VCaP (cell line): Measurements from ENCODE around the gene CD55.
"Not testable (repeated sequence)": the region's sequence is repeated elsewhere in the genome, so short reads cannot be mapped to it uniquely, and the experiment has no call there.

Source experiments
- H3K27ac ChIP-seq: fragments of 450-650 bp; 2 replicates; pipeline ENCODE4 v1.5.1; 2017
- CTCF ChIP-seq: fragments of 450-650 bp; conservative IDR thresholded peaks from 2 replicates; pipeline ENCODE4 v1.5.1; 2017; ENCODE audit warnings: mild to moderate bottlenecking, moderate library complexity

Gene CD55

GRCh38 chr1:207315435-207315834 is 6.0 kb upstream of the CD55 start:
- H3K27ac ChIP-seq, result peak overlapping the region; percentile 84
- TF ChIP-seq CTCF, result no peak

- peak overlapping the region; percentile 84 for H3K27ac ChIP-seq
- TF ChIP-seq CTCF, result no peak
Observed at GRCh38 chr1:207316141-207316540, 5.3 kb upstream of the CD55 start.

GRCh38 chr1:207316622-207317391 is 4.7 kb upstream of the CD55 start:
- peak overlapping the region; percentile 84 for H3K27ac ChIP-seq
- TF ChIP-seq CTCF, result no peak

- no peak for TF ChIP-seq CTCF
- peak overlapping the region; percentile 84 for H3K27ac ChIP-seq
Observed at GRCh38 chr1:207317561-207317960, 3.9 kb upstream of the CD55 start.

GRCh38 chr1:207318072-207318619 is 3.3 kb upstream of the CD55 start:
- no peak for TF ChIP-seq CTCF
- H3K27ac ChIP-seq, result peak overlapping the region; percentile 84

GRCh38 chr1:207319199-207319598 is 2.3 kb upstream of the CD55 start:
- no peak for TF ChIP-seq CTCF
- no peak overlapping the region for H3K27ac ChIP-seq

GRCh38 chr1:207320105-207320504 is 1.4 kb upstream of the CD55 start:
- not testable (repeated sequence) for H3K27ac ChIP-seq
